Effector memory CD4-positive, alpha-beta T cell (primary cell): ENCODE measurements around the gene GZMM.

Source experiments
- DNase-seq, 3 donors: peaks; one replicate each; pipeline ENCODE4 v3.0.0-alpha.2; 2020
- H3K27ac ChIP-seq: 2 replicates; pipeline ENCODE4 v1.7.0; 2013; ENCODE audit warnings: mild to moderate bottlenecking, low read length, moderate library complexity; ENCODE audit not compliant: insufficient read depth, poor library complexity, severe bottlenecking
- H3K27me3 ChIP-seq: replicated peaks from 2 replicates; pipeline ENCODE4 v1.7.0; 2013; ENCODE audit warnings: mild to moderate bottlenecking, low read length; ENCODE audit not compliant: insufficient read depth, control insufficient read depth, poor library complexity, severe bottlenecking
- H3K36me3 ChIP-seq: 2 replicates; pipeline ENCODE4 v1.7.0; 2013; ENCODE audit warnings: mild to moderate bottlenecking, low read length, moderate library complexity; ENCODE audit not compliant: control insufficient read depth, insufficient read depth
- H3K4me1 ChIP-seq: 2 replicates; pipeline ENCODE4 v1.7.0; 2013; ENCODE audit warnings: low read length, mild to moderate bottlenecking; ENCODE audit not compliant: control insufficient read depth, insufficient read depth, poor library complexity, severe bottlenecking
- H3K4me3 ChIP-seq: 2 replicates; pipeline ENCODE4 v1.7.0; 2013; ENCODE audit warnings: low read length, low read depth, mild to moderate bottlenecking; ENCODE audit not compliant: insufficient read depth, poor library complexity, severe bottlenecking
- H3K9me3 ChIP-seq: 2 replicates; pipeline ENCODE4 v1.7.0; 2013; ENCODE audit warnings: mild to moderate bottlenecking, low read length, moderate library complexity; ENCODE audit not compliant: control insufficient read depth

Gene GZMM

GRCh38 chr19:512547-513365 is 31.1 kb upstream of the GZMM start:
- H3K27ac ChIP-seq = peak overlapping the region; percentile 91
- DNase-seq = no peak
- no peaks in the 10 kb centered on the region for H3K36me3 ChIP-seq
- H3K9me3 ChIP-seq = no peaks in the 10 kb centered on the region
- H3K27me3 ChIP-seq = no peaks in the 10 kb centered on the region
- H3K4me1 ChIP-seq = peaks cover 40% of the 10 kb centered on the region
- H3K4me3 ChIP-seq = no peak overlapping the region

GRCh38 chr19:513368-514165 is 30.3 kb upstream of the GZMM start:
- Histone ChIP-seq H3K36me3 (no peaks in the 10 kb centered on the region), H3K9me3 (no peaks in the 10 kb centered on the region), H3K4me3 (no peak overlapping the region), H3K4me1 (peaks cover 32% of the 10 kb centered on the region), H3K27ac (no peak overlapping the region), H3K27me3 (no peaks in the 10 kb centered on the region)
- no peak for DNase-seq

GRCh38 chr19:514166-514663 is 29.6 kb upstream of the GZMM start:
- H3K27ac ChIP-seq = no peak overlapping the region
- DNase-seq = no peak

GRCh38 chr19:517721-518597 is 25.9 kb upstream of the GZMM start:
- H3K4me1 ChIP-seq = peaks cover 11% of the 10 kb centered on the region
- DNase-seq = no peak
- peak overlapping the region; percentile 11 for H3K27ac ChIP-seq
- no peaks in the 10 kb centered on the region for H3K36me3 ChIP-seq
- no peaks in the 10 kb centered on the region for H3K9me3 ChIP-seq
- no peaks in the 10 kb centered on the region for H3K27me3 ChIP-seq
- no peak overlapping the region for H3K4me3 ChIP-seq

More at GRCh38 chr19:514166-514663, 29.6 kb upstream of the GZMM start:
- no peaks in the 10 kb centered on the region for H3K36me3 ChIP-seq
- H3K4me3 ChIP-seq = no peak overlapping the region
- H3K4me1 ChIP-seq = peaks cover 30% of the 10 kb centered on the region
- no peaks in the 10 kb centered on the region for H3K27me3 ChIP-seq
- H3K9me3 ChIP-seq = no peaks in the 10 kb centered on the region

GRCh38 chr19:518598-519231 is 25.1 kb upstream of the GZMM start:
- DNase-seq = peak in 2 of 3 donors; percentile 24 to 34
- no peak overlapping the region for H3K4me3 ChIP-seq
- H3K27me3 ChIP-seq = no peaks in the 10 kb centered on the region
- H3K9me3 ChIP-seq = no peaks in the 10 kb centered on the region
- H3K4me1 ChIP-seq = peaks cover 11% of the 10 kb centered on the region
- H3K27ac ChIP-seq = peak overlapping the region; percentile 11
- H3K36me3 ChIP-seq = no peaks in the 10 kb centered on the region

GRCh38 chr19:519449-519865 is 24.4 kb upstream of the GZMM start:
- no peaks in the 10 kb centered on the region for H3K9me3 ChIP-seq
- no peaks in the 10 kb centered on the region for H3K27me3 ChIP-seq
- H3K4me3 ChIP-seq = no peak overlapping the region
- no peak overlapping the region for H3K27ac ChIP-seq
- peaks cover 11% of the 10 kb centered on the region for H3K4me1 ChIP-seq
- DNase-seq = no peak
- H3K36me3 ChIP-seq = no peaks in the 10 kb centered on the region

- H3K36me3 ChIP-seq = no peaks in the 10 kb centered on the region
- no peak overlapping the region for H3K27ac ChIP-seq
- peaks cover 11% of the 10 kb centered on the region for H3K4me1 ChIP-seq
- H3K9me3 ChIP-seq = no peaks in the 10 kb centered on the region
- no peak for DNase-seq
- H3K27me3 ChIP-seq = peaks cover 3% of the 10 kb centered on the region
- no peak overlapping the region for H3K4me3 ChIP-seq
Measured at GRCh38 chr19:522726-523125, 21.1 kb upstream of the GZMM start.

- Histone ChIP-seq H3K27ac (no peak overlapping the region), H3K4me1 (peaks cover 8% of the 10 kb centered on the region), H3K27me3 (peaks cover 3% of the 10 kb centered on the region), H3K9me3 (no peaks in the 10 kb centered on the region), H3K4me3 (no peak overlapping the region), H3K36me3 (no peaks in the 10 kb centered on the region)
- DNase-seq = no peak
Measured at GRCh38 chr19:524062-524674, 19.7 kb upstream of the GZMM start.

GRCh38 chr19:525029-525428 is 18.8 kb upstream of the GZMM start:
- no peaks in the 10 kb centered on the region for H3K4me1 ChIP-seq
- no peak overlapping the region for H3K27ac ChIP-seq
- no peak for DNase-seq
- H3K4me3 ChIP-seq = no peak overlapping the region
- H3K9me3 ChIP-seq = no peaks in the 10 kb centered on the region
- H3K27me3 ChIP-seq = peaks cover 3% of the 10 kb centered on the region
- H3K36me3 ChIP-seq = no peaks in the 10 kb centered on the region
